GM21717 (cell line): ENCODE data around the gene ARHGEF7.

ENCODE experiments used
- ATAC-seq: cut with Tn5 transposase; IDR thresholded peaks from one replicate; pipeline ENCODE4 v1.9.1; 2021; ENCODE audit warnings: mild to moderate bottlenecking, moderate library complexity; ENCODE audit not compliant: unreplicated experiment

Gene ARHGEF7

DNA sequence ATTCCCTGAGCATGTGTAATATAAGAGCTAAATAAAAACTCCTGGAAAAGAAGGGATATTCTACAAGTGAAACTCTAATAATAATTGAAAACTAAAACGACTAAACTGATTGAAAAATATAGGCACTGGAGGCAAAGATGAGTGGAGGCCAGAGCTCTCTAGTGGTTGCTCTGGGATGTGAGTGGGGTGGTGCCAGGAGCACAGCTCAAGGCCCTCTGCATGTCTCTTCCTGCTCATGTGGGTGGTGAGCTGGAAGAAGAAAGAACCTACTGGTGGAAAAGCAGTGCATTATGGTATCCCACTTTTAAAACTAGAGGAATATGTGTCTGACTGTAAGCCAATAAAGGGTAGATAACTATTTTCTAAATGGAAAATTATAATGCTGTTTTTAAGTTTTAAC lies 15.8 kb upstream of the ARHGEF7 start:
- no peak for ATAC-seq

DNA sequence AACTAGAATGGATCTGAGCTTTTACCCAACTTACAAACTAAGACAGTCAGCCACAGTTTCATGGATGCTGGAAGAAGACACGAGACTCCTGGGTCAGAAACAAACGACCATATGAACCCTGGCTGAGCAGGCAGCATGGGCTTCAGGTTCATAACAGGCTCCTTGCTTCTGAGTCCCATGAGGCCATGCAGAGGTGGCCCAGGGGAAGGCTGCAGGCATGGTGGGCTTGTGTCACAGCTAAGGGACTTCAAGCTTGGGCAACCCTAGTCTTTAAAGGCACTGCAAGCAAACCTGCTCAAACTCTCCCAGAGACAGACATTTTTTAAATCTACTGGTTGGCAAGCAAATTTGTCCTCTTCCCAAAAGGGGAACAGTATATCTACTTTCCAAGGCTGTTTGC lies 5.1 kb upstream of the ARHGEF7 start:
- no peak for ATAC-seq

DNA sequence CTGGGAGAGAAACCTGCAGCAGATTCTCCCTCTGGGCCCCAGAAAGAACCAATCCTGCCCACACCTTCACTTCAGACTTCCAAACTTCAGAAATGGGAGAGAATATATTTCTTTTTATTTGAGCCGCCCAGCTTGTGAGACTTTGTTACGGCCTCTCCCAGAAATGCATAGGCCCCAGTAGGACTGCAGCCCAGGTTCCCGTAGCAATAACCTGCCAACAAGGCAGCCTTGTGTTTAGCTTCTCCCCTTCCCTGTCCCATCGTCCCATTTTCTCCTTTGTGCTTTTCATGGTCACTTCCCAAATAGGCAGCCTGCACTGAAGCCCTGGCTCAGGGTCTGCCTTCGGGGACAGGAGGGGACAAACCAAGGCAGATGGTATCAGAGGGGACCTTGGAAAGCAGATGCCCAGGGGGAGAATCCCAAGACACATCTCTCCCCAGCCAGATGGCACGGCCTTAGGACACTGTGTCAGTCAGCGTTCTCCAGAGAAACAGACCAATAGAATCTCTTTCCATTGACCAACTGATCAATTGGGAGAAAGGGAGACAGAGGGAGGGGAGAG lies 3.7 kb upstream of the ARHGEF7 start:
- no peak for ATAC-seq

- ATAC-seq, result no peak
Observed at GRCh38 chr13:111112196-111112595, 2.9 kb upstream of the ARHGEF7 start.

DNA sequence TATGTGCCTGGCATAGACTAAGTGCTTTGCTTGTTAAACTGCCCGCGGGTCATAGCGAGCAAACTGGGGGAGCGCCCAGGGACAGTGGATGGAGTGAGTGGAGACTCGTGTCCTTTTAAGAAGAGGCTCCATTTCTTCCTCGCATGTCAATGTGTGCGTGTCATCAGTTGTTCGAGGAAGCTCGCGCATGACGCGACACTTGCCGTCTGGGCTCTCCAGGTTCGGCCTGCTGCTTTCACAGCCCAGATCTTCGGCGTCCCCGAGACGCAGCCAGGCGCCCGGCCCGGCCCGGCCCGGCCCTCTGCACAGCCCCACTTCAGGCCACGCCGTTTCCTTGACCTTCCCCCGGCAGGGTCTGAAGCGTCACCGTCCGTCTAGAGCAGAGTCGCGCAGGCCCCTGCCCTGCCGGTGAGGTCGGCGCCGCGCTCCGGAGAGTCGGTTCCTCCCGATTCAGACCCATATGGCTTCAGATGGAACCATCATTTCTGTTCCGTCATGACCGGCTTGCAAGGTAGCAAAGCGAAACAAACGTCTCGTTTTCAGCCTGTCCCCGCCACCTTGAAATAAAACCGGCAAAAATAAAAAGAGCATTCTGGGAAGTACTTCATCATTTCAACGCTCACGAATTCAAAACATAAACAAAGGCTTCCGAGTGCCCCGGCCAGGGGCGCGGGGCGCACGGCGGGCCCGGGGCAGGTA lies 599 bp upstream of the ARHGEF7 start:
- ATAC-seq, result no peak

DNA sequence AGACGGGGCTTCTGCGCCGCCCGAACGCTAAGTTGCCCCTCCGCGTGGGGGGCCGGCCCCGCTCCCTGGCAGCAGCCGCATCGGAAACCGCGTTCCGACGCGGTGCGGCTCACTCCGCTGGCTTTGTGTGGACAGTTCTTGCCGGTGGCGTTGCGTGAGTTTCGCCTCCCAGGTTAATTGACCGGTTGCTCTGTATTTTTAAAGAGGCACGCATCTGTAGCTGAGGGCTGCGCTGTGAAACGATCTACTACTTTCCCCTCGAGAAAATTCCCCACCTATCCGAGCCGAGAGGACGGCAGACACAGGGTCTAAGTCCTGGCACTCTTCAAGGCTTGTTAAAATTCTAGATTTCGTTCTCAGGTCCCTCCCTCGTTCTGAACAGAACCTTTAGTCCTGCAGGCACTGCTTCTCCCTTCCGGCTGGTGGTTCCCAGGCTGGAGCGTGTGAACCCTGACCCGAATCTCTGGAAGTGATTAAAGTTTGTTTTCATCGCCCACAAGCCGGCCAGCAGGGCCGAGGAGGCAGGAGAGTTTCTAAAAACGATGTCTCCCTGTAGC lies 933 bp downstream of the ARHGEF7 start:
- ATAC-seq, result no peak

GRCh38 chr13:111116856-111117255 lies 1.7 kb downstream of the ARHGEF7 start:
- no peak for ATAC-seq

DNA sequence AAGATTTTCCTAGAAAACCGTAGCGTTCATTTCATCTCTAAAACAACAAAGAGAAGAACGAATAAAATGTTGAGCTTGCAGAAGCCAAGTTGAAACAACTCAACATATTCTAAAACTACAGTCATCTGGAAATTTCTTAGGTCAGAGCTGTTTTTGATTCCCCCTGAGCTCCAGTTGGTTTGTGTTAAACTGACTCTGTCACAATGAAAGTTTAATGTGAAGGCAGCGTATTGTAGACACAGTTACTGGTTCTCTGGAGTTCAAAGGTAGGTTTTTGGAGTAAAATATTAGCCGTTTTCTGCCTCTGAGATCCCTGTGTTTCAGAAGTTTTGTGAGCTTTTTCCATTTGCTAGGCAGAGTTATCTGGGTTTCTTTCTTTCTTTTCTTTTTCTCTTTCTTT lies 2.2 kb downstream of the ARHGEF7 start:
- no peak for ATAC-seq

- ATAC-seq, result no peak
Observed at GRCh38 chr13:111117961-111118360, 2.9 kb downstream of the ARHGEF7 start.

GRCh38 chr13:111118898-111119607 lies 3.9 kb downstream of the ARHGEF7 start:
- ATAC-seq, result no peak

DNA sequence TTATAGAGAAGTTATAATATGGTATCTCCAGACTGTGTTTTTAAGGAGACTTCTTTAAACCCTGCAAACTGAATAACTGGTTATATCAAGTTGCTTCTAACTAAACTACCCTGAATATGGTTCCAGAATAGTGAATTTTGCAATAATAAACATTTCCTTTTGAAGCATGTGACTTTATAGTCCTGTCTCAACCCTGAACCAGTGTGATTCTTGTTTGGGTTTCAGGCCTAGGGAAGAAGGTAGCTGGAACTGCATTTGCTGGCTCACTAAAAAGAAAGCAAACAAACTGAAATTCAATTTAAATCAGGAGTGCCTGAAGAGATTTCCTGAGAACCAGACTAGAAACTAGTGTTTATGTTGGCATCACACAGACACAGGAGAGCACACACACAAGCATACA lies 4.9 kb downstream of the ARHGEF7 start:
- ATAC-seq, result no peak

DNA sequence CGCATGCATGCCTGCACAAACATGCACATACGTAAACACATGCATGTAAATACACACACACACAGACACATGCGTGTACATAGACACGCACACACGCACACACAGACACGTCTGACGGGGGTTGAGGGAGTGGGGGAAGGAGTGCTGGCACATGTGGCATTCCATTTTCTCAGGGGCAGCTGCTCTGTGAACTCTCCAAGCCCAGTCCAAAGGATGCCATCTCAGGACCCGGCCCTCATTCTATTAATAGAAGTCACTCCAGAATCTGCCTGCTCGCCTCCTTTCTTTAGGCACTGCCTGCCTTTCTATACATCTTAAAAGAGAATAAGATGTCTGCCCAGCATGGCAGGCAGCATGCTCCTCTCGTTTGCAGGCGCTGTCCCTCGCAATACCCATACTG lies 5.3 kb downstream of the ARHGEF7 start:
- no peak for ATAC-seq

DNA sequence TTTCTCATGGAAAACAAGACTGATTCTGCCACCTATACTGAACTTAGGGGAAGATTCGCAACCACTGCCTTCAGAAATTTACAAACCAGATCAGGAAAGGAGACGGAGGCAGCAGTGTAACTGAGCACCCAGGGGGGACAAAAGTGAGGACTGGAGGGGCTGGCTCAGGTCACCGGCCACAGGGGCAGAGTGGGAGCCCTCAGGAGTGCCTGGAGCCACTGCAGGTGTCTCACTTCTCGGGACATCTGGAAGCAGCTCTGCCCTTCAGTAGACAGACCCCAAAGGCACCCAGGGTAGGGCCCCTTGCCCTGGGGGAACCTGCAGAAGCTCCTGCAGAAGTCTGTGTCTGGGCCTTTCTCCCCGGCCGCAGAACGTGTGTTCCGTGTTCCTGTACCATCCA lies 5.8 kb downstream of the ARHGEF7 start:
- ATAC-seq, result no peak

- no peak for ATAC-seq
Observed at GRCh38 chr13:111121506-111121905, 6.4 kb downstream of the ARHGEF7 start.

GRCh38 chr13:111122056-111122455 lies 6.9 kb downstream of the ARHGEF7 start:
- ATAC-seq, result no peak

DNA sequence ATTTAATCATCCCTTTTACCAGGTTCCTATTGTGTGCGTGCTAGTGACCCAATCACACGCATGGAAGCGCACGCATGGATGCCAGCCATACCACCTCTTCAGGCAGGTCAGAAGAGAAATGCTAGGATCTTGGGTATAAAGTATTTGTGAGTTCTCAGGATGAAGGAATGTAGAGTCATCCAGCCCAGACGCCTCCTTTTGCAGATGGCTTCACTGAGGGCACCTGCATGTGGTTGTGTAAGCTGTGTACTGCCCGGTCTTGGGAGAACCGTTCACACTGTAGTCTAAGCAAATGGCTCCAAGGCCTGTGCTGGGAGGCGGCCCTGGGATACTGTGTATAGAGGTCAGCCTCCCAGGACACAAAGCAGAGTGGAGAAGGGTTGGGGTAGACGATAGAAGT lies 7.5 kb downstream of the ARHGEF7 start:
- no peak for ATAC-seq

DNA sequence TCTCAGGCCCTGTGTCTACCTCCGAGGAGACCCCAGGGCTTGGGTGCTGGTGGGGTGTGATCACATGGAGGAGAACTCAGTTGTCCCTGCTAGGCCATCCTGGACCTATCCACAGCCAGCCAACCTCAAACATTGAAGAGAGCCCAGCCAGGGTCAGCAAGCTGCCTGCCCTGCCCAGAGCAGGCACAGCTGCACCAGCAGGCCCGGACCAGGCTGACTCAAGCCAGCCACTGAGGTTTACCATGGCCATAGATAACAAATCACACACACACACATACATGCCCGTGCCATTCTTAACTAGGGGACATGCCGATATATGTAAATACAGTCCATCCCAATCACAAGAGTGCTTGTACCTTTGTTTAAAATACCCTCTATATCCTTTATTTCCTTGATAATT lies 8.1 kb downstream of the ARHGEF7 start:
- ATAC-seq, result no peak

- no peak for ATAC-seq
Observed at GRCh38 chr13:111123649-111124048, 8.5 kb downstream of the ARHGEF7 start.

DNA sequence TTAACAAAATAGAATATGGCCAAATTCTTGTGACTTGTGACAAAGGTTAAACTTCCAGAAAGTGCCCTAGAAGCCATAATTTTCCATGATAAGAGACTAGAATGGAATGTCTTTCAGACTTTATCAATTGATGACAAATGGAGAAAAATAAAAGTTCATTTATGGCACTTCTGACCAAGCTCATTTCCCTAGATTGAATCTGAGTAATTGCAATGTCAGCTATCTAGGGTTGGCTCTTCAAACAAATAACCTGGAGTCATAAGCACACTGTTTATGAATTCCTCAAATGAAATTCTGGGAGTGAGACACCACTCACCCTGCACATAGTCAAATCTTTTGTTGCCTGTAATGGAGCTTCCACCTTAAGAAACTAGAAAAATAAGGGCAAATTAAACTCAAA lies 11.4 kb downstream of the ARHGEF7 start:
- no peak for ATAC-seq

GRCh38 chr13:111129465-111130115 lies 14.5 kb downstream of the ARHGEF7 start:
- ATAC-seq, result peak; percentile 99

DNA sequence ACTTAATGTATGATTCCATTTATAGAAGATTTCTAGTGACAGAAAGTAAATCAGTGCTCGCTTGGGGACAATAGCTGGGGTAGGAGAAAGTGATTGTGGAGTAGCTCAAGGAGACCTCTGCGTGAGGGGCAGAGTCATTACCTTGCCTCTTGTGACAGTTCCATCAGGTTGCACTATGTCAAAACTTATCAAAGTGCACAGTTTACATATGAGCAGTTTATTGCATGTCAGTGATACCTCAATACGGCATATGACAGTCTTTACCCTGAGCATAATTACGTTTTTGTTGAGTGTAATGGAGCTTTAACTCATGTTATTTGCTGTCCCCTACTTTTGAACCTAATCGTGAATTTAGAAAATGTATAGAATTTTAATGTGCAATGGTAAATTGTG lies 15.0 kb downstream of the ARHGEF7 start:
- ATAC-seq, result peak; percentile 8

DNA sequence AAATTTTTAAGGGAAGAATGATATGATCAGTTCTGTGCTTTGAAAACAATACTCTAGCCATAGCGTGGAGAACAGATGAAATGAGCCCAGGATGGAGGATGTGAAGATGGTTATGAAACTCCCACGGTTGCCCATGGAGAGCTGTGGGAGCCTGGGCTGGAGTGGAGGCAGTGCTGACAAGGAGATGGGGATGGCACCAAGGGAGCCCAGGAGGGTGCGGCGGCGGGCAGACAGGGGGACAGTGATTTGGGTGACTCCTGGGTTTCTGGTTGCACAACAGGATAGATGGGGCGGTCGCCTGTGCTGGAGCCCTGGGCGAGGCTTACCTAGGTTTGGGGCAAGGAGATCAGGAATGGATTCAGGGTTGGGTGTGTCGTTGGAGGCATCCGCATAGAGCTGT lies 15.9 kb downstream of the ARHGEF7 start:
- no peak for ATAC-seq
